Measurements from ENCODE around the gene AMBP. TPM values are rescaled to one million over a fixed set of nuclear protein-coding genes. Genes with fewer than 3 reads are reported as not detected.

Gene AMBP
- total RNA-seq, 3 donors from 2014 or later (not counting 1 experiment from before 2014, with no cell fraction given), result not detected

- DNase-seq (peak in 1 of 2 donors; percentile 9), ATAC-seq (peak in 1 of 3 donors; percentile 10)
- Mint-ChIP-seq H3K27ac (no peak overlapping the region), H3K9me3 (peaks cover 6% of the 10 kb centered on the region in 2 donors), H3K27me3 (ENCODE audit: low read depth in 2 of 2) (no peaks in the 10 kb centered on the region), H3K36me3 (peaks cover 8% of the 10 kb centered on the region), H3K4me3 (no peak overlapping the region), H3K4me1 (no peaks in the 10 kb centered on the region)
- 86% methylated on average over 6 of the region's 6 CpGs for WGBS (ENCODE audit: insufficient coverage)
- no peaks in the 10 kb centered on the region for H3K36me3 ChIP-seq (ENCODE audit: control insufficient read depth, insufficient read depth, low read length)
- intact Hi-C loops (cut with micrococcal nuclease), result no loop called here
- H3K4me1 ChIP-seq (ENCODE audit: control insufficient read depth, insufficient read depth, low read length), result no peaks in the 10 kb centered on the region
- no peaks in the 10 kb centered on the region for H3K27me3 ChIP-seq (ENCODE audit: control insufficient read depth, insufficient read depth, low read length)
- no peak for TF ChIP-seq CTCF (IDR thresholded peaks at IDR 0.05)
- no peak overlapping the region for H3K4me3 ChIP-seq (ENCODE audit: low read length)
- H3K27ac ChIP-seq (ENCODE audit: low read length), result no peak overlapping the region
- no peaks in the 10 kb centered on the region for H3K9me3 ChIP-seq (ENCODE audit: control insufficient read depth, insufficient read depth, low read length)
Observed at GRCh38 chr9:114017741-114018715, 60.1 kb downstream of the AMBP start.

GRCh38 chr9:114016629-114017423, 61.3 kb downstream of the AMBP start:
- DNase-seq (peak in 1 of 2 donors; percentile 8), ATAC-seq (no peak)
- H3K27ac Mint-ChIP-seq, result no peak overlapping the region
- no peaks in the 10 kb centered on the region for H3K36me3 ChIP-seq (ENCODE audit: control insufficient read depth, insufficient read depth, low read length)
- H3K4me3 ChIP-seq (ENCODE audit: low read length), result no peak overlapping the region
- H3K27me3 Mint-ChIP-seq (ENCODE audit: low read depth in 2 of 2), result no peaks in the 10 kb centered on the region
- H3K9me3 ChIP-seq (ENCODE audit: control insufficient read depth, insufficient read depth, low read length), result no peaks in the 10 kb centered on the region
- no peaks in the 10 kb centered on the region for H3K36me3 Mint-ChIP-seq
- no peaks in the 10 kb centered on the region for H3K4me1 Mint-ChIP-seq
- WGBS (ENCODE audit: insufficient coverage), result 92% methylated on average over 14 of the region's 14 CpGs
- no peaks in the 10 kb centered on the region for H3K9me3 Mint-ChIP-seq
- H3K4me1 ChIP-seq (ENCODE audit: control insufficient read depth, insufficient read depth, low read length), result no peaks in the 10 kb centered on the region
- H3K27me3 ChIP-seq (ENCODE audit: control insufficient read depth, insufficient read depth, low read length), result no peaks in the 10 kb centered on the region
- intact Hi-C loops (cut with micrococcal nuclease), result no loop called here
- TF ChIP-seq CTCF (IDR thresholded peaks at IDR 0.05), result no peak
- H3K4me3 Mint-ChIP-seq, result no peak overlapping the region
- no peak overlapping the region for H3K27ac ChIP-seq (ENCODE audit: low read length)

- Histone ChIP-seq H3K36me3 (ENCODE audit: control insufficient read depth, insufficient read depth, low read length) (no peaks in the 10 kb centered on the region), H3K27ac (ENCODE audit: low read length) (no peak overlapping the region), H3K4me3 (ENCODE audit: low read length) (no peak overlapping the region), H3K27me3 (ENCODE audit: control insufficient read depth, insufficient read depth, low read length) (no peaks in the 10 kb centered on the region), H3K4me1 (ENCODE audit: control insufficient read depth, insufficient read depth, low read length) (no peaks in the 10 kb centered on the region), H3K9me3 (ENCODE audit: control insufficient read depth, insufficient read depth, low read length) (no peaks in the 10 kb centered on the region)
- Mint-ChIP-seq H3K27me3 (ENCODE audit: low read depth in 2 of 2) (no peaks in the 10 kb centered on the region), H3K9me3 (no peaks in the 10 kb centered on the region), H3K4me3 (no peak overlapping the region), H3K4me1 (no peaks in the 10 kb centered on the region), H3K27ac (no peak overlapping the region), H3K36me3 (no peaks in the 10 kb centered on the region)
- no peak for ATAC-seq
- WGBS (ENCODE audit: insufficient coverage), result 91% methylated on average over 6 of the region's 6 CpGs
- intact Hi-C loops (cut with micrococcal nuclease), result no loop called here
- peak in 1 of 2 donors; percentile 8 for DNase-seq
- TF ChIP-seq CTCF (IDR thresholded peaks at IDR 0.05), result no peak
Observed at GRCh38 chr9:114016101-114016500, 62.0 kb downstream of the AMBP start.

Measured in natural killer cell (primary cell).